Heart right ventricle (tissue), 16 donors: ENCODE measurements around the gene CCP110. TPM values are rescaled to one million over a fixed set of nuclear protein-coding genes. Genes with fewer than 3 reads are reported as not detected.

Experiments
- ATAC-seq, 8 donors: fragments of 200-7000 bp; cut with Tn5 transposase; one replicate each; pipeline ENCODE4 v1.9.1; 2020; ENCODE audit warnings: mild to moderate bottlenecking in 8 of 8, moderate library complexity in 8 of 8, moderate number of reproducible peaks in 1 of 8
- DNase-seq, 2 donors: peaks; one replicate each; pipeline ENCODE4 v3.0.0-alpha.2; 2020
- H3K27ac ChIP-seq, 10 donors: fragments of 200-600 bp; sonication (generic) in 2 of 10; one replicate each; pipeline versions ENCODE4 v1.5.0 to v1.8.0; 2020 to 2022; ENCODE audit warnings: mild to moderate bottlenecking in 3 of 10
- H3K27me3 ChIP-seq, 7 donors: fragments of 200-600 bp; one replicate each; pipeline ENCODE4 v1.8.0; 2021 to 2022; ENCODE audit warnings: mild to moderate bottlenecking in 2 of 7
- H3K36me3 ChIP-seq, 9 donors: fragments of 200-600 bp; sonication (generic) in 1 of 9; one replicate each; pipeline versions ENCODE4 v1.5.0 to v1.8.0; 2020 to 2022; ENCODE audit warnings: mild to moderate bottlenecking in 2 of 9
- H3K4me1 ChIP-seq, 9 donors: fragments of 200-600 bp; sonication (generic) in 1 of 9; one replicate each; pipeline versions ENCODE4 v1.5.0 to v1.8.0; 2020 to 2022; ENCODE audit warnings: mild to moderate bottlenecking in 4 of 9
- H3K4me3 ChIP-seq, 10 donors: fragments of 200-600 bp; sonication (generic) in 2 of 10; one replicate each; pipeline versions ENCODE4 v1.5.0 to v1.8.0; 2020 to 2022; ENCODE audit warnings: mild to moderate bottlenecking in 7 of 10, moderate library complexity in 2 of 10
- H3K9me3 ChIP-seq, 11 donors: fragments of 200-600 bp in 10 of 11; sonication (generic) in 2 of 11; one replicate each; pipeline versions ENCODE4 v1.5.0 to v1.8.0; 2013 to 2022; ENCODE audit warnings: mild to moderate bottlenecking in 2 of 11, control low read depth in 1 of 11, moderate library complexity in 1 of 11
- WGBS, 2 donors: extraction: QIAGEN DNeasy Blood & Tissue Kit; methylation state at CpG; one replicate each; pipeline ENCODE4 v1.1.7; 2013; ENCODE audit warnings: inconsistent platforms in 1 of 2; 5-methylcytosine and 5-hydroxymethylcytosine counted together
- intact Hi-C, 10 donors: fragments of 100-400 bp; cut with DNase I; formaldehyde crosslinking; loops; one replicate each; pipeline versions ENCODE4 v1.11.1 to v1.14.2; 2022
- polyA plus RNA-seq, 2 donors: library from polyadenylated mRNA; stranded (reverse); fragments of 200-250 nt; gene quantifications; one replicate each; pipeline ENCODE4 v1.2.3, GENCODE V29; 2013
- total RNA-seq, 10 donors: library from RNA; stranded (reverse); fragmentation: NEBNext Ultra II Directional in 3 of 10; extraction: Animal tissue kit (Norgen Biotek cat#: 25700) in 3 of 10; gene quantifications; one replicate each; pipeline versions ENCODE4 v1.2.1 to v1.2.4, GENCODE V29; 2021 to 2023
- TF ChIP-seq, protein P1 (sequence below), 9 donors: fragments of 200-600 bp; sonication (generic) in 2 of 9; IDR thresholded peaks; one replicate each; pipeline versions ENCODE4 v1.5.0 to v1.8.0; 2021 to 2022; ENCODE audit warnings: antibody characterized with exemption in 9 of 9, mild to moderate bottlenecking in 5 of 9, moderate library complexity in 1 of 9
- donor health status: Arrhythmogenic right ventricular cardiomyopathy.
- donor health status: ischemic (EF 13 %, LVEDD 7.1; RV severe dilation, severe dysfunction).
- donor health status: healthy with polysubstance abuse.
- donor health status: DM: no; HTN: yes; CAD: no.
- donor health status: DM: no; HTN: no; CAD: no.
- donor health status: ischemic (EF 25% LVEDD 6.9; RV normal size, moderate dysfunction).
- donor health status: ischemic (EF 25% LVEDD 5.7; RV mildly dilated, moderate dysfunction).
- donor health status: healthy.
- donor health status: DM: yes; HTN: yes; CAD: no.
- donor health status: Ischemic cardiomyopathy.
- donor health status: ischemic (EF 35%, LVEDD 5.7; RV mildly dilated, moderate dysfunction).
- donor health status: nonischemic (EF 11% LVEDD 7.7; RV severe dilation, severe dysfunction).
- donor health status: DM: yes; HTN: yes; CAD: no.
- donor health status: PGD.
- donor health status: ischemic (EF 29% LVEDD 5.4; RV normal size, mild dysfunction).
- donor health status: nonischemic (EF 23%, LVEDD 6.1; RV moderate dilation, normal function).

The CCP110 gene
- total and polyA plus RNA-seq, 12 donors: 2.4 to 8.8 (median 7.6) TPM

DNA sequence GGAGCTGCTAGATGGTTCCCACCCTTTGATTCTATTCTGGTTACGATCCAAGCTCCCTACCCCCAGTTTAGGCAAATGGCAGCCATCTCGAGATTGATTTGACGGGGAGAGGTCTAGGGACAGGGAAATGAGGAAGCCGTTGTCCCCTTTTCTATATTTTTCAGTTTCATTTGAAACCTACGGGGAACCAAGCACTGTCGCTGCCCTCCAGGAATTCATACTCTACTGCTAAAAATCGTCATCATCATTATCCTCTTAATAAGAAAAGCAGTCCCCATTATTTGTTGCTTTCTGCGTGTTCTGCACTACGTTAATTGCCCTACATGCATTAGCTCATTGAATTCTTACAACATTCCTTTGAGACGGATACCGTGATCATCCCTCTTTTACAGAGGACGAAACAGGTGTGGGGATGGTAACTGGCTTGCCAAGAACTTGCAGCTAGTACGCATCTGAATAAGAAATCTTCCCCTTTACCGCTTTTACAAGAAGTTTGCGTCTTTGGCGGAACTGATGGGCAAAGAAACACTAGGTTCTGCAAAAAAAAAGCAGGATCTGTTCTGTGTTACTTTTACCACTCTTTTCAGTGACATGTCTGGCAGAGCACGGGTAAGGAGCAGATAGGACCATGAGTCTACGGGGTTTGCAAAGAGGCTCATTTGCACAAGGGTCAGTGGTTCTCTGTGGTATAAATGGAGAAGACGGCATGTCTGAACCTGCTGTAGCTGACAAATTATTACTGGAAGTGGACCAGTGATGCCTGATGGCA, 1.1 kb downstream of the CCP110 start:
- Histone ChIP-seq H3K4me3 (peak overlapping the region; percentile 65 to 100 (median 92)), H3K27ac (peak overlapping the region in 8 of 10 donors; percentile 17 to 84 (median 52)), H3K9me3 (no peaks in the 10 kb centered on the region), H3K27me3 (no peaks in the 10 kb centered on the region), H3K36me3 (peaks cover 0 to 27% (median 8%) of the 10 kb centered on the region in 9 donors), H3K4me1 (peaks cover 0 to 41% (median 23%) of the 10 kb centered on the region in 9 donors)
- intact Hi-C loops: no loop called here
- TF ChIP-seq, protein P1, sequence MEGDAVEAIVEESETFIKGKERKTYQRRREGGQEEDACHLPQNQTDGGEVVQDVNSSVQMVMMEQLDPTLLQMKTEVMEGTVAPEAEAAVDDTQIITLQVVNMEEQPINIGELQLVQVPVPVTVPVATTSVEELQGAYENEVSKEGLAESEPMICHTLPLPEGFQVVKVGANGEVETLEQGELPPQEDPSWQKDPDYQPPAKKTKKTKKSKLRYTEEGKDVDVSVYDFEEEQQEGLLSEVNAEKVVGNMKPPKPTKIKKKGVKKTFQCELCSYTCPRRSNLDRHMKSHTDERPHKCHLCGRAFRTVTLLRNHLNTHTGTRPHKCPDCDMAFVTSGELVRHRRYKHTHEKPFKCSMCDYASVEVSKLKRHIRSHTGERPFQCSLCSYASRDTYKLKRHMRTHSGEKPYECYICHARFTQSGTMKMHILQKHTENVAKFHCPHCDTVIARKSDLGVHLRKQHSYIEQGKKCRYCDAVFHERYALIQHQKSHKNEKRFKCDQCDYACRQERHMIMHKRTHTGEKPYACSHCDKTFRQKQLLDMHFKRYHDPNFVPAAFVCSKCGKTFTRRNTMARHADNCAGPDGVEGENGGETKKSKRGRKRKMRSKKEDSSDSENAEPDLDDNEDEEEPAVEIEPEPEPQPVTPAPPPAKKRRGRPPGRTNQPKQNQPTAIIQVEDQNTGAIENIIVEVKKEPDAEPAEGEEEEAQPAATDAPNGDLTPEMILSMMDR (IDR thresholded peaks at IDR 0.05): no peak
- 12 to 18% methylated on average over 19 of the region's 19 CpGs for WGBS, 2 donors
- DNase-seq (no peak), ATAC-seq (no peak)

DNA sequence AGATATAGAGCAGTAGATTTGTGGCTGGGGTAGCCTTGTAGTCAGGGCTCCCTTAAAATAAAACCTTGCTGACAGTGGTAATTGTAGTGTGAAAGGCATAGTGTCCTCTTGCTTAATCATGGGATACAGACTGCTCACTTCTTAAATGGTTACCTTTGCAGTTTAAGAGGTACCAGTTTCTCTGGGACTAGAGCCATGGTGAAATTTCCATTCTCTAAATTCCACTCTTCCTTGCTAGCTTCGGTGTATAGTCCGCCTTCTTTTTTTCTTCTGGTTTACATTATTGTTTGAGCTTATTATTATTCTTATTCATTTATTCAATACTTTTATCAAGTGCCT, 1.6 kb downstream of the CCP110 start:
- no peak for ATAC-seq
- intact Hi-C loops: no loop called here
- DNase-seq: no peak
- Histone ChIP-seq H3K4me3 (peak overlapping the region in 5 of 10 donors; percentile 76 to 97 (median 96)), H3K4me1 (peaks cover 0 to 37% (median 19%) of the 10 kb centered on the region in 9 donors), H3K27ac (peak overlapping the region in 1 of 10 donors; percentile 84), H3K36me3 (peaks cover 0 to 31% (median 8%) of the 10 kb centered on the region in 9 donors), H3K27me3 (no peaks in the 10 kb centered on the region), H3K9me3 (no peaks in the 10 kb centered on the region)
- 85 to 87% methylated on average over 2 of the region's 2 CpGs for WGBS, 2 donors
- TF ChIP-seq, protein P1 (IDR thresholded peaks at IDR 0.05): no peak

DNA sequence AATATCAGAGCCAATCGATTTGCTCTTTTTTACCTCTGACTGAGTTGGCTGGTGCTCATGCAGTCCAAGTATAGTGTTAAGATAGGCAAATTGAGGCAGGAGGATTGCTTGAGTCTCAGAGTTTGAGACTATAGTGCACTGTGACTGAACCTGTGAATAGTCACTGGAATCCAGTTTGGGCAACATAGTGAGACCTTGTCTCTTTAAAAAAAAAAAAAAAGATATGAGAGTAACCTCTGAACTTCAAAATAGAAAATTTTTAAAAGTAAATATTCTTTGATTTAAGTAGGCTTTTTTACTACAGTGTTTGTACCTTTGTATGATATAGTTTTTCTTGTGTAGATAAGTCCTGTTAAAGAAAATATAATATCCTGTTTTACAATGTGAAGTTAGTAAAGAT, 3.4 kb downstream of the CCP110 start:
- no peak for ATAC-seq
- Histone ChIP-seq H3K27me3 (no peaks in the 10 kb centered on the region), H3K27ac (no peak overlapping the region), H3K4me1 (peaks cover 0 to 27% (median 9%) of the 10 kb centered on the region in 9 donors), H3K9me3 (no peaks in the 10 kb centered on the region), H3K36me3 (peaks cover 0 to 47% (median 8%) of the 10 kb centered on the region in 9 donors), H3K4me3 (no peak overlapping the region)
- TF ChIP-seq, protein P1 (IDR thresholded peaks at IDR 0.05): no peak
- no peak for DNase-seq
- intact Hi-C loops: no loop called here
- WGBS, 2 donors: 98% methylated on average over 1 of the region's 1 CpG

DNA sequence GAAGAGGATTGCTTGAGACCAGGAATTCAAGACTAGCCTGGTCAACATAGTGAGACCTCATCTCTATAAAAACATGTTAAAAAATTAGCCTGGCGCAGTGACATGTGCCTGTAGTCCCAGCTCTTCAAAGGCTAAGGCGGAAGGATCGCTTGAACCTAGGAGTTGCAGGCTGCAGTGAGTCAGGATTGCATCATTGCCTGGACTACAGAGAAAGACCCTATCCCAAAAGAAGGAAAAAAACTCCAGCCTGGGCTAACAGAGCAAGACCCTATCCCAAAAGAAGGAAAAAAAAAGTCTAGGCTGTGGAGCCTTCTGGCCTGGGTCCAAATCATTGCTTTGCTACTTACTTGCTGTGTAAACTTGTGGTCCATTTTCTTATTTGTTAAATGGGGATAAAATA, 4.9 kb downstream of the CCP110 start:
- no peaks in the 10 kb centered on the region for H3K27me3 ChIP-seq
- no peaks in the 10 kb centered on the region for H3K9me3 ChIP-seq
- TF ChIP-seq, protein P1 (IDR thresholded peaks at IDR 0.05): no peak
- 97 to 99% methylated on average over 3 of the region's 3 CpGs for WGBS, 2 donors
- H3K27ac ChIP-seq: no peak overlapping the region
- H3K36me3 ChIP-seq: peaks cover 0 to 62% (median 17%) of the 10 kb centered on the region in 9 donors
- DNase-seq: no peak
- H3K4me3 ChIP-seq: no peak overlapping the region
- H3K4me1 ChIP-seq: peaks cover 0 to 16% (median 8%) of the 10 kb centered on the region in 9 donors
- intact Hi-C loops: no loop called here
- ATAC-seq: no peak
